Measurements from ENCODE around the gene HYPK.

DNA sequence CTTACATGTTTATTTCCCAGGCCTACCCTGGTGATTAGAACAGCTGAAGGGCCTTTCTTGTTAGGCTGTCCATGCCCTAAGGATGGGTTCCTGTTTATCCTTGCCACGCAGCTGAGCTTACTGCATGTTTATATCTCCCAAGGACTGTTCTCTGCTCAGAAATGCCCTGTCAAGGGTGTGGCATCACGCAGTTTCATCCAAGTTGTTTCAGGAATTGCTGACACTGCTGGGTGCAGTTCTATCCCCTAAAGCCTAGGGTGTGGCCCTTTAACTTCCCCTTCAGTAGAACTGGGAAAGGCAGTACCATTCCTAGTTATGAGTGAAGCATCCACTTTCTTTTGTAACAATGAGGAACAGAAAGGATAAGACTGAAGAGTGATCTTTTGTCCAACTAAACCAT lies 28.6 kb upstream of the HYPK start:
- TF ChIP-seq, protein P1, sequence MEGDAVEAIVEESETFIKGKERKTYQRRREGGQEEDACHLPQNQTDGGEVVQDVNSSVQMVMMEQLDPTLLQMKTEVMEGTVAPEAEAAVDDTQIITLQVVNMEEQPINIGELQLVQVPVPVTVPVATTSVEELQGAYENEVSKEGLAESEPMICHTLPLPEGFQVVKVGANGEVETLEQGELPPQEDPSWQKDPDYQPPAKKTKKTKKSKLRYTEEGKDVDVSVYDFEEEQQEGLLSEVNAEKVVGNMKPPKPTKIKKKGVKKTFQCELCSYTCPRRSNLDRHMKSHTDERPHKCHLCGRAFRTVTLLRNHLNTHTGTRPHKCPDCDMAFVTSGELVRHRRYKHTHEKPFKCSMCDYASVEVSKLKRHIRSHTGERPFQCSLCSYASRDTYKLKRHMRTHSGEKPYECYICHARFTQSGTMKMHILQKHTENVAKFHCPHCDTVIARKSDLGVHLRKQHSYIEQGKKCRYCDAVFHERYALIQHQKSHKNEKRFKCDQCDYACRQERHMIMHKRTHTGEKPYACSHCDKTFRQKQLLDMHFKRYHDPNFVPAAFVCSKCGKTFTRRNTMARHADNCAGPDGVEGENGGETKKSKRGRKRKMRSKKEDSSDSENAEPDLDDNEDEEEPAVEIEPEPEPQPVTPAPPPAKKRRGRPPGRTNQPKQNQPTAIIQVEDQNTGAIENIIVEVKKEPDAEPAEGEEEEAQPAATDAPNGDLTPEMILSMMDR (IDR thresholded peaks at IDR 0.05 in 8 of 11, conservative IDR thresholded peaks at IDR 0.05 in 3 of 11) = no peak
- TF ChIP-seq POLR2AphosphoS5 (IDR thresholded peaks at IDR 0.05) = peak in 1 of 3 donors; percentile 62

All from spleen (tissue), 7 donors.